ENCODE results near the gene TRIM40. TPM values are rescaled to one million over a fixed set of nuclear protein-coding genes. Genes with fewer than 3 reads are reported as not detected.

TRIM40 gene
- total RNA-seq, 1 donor from 2014 or later, result not detected

GRCh38 chr6:30147096-30147495, 11.2 kb downstream of the TRIM40 start:
- no peak for DNase-seq (ENCODE audit: extremely low read depth, low read depth, low spot score)

DNA sequence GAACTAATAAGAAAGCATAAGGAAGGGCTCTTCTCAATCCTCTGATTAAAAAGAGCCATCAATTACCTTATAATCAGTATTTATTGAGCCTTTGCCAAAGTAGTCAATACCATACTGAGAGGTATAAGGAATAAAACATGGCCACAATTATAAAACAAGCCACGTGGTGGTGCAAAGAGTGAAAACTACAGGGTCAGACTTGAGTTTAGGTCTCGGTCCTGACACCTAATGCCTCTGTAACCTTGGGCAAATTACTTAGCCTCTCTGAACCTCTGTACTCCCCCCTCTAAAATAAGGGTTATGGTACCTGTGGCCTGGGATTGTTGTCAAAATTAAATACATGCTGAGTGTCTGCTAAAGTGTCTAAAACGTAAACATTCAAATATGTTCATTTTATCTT, 13.3 kb downstream of the TRIM40 start:
- no peak for DNase-seq (ENCODE audit: extremely low read depth, low read depth, low spot score)

DNA sequence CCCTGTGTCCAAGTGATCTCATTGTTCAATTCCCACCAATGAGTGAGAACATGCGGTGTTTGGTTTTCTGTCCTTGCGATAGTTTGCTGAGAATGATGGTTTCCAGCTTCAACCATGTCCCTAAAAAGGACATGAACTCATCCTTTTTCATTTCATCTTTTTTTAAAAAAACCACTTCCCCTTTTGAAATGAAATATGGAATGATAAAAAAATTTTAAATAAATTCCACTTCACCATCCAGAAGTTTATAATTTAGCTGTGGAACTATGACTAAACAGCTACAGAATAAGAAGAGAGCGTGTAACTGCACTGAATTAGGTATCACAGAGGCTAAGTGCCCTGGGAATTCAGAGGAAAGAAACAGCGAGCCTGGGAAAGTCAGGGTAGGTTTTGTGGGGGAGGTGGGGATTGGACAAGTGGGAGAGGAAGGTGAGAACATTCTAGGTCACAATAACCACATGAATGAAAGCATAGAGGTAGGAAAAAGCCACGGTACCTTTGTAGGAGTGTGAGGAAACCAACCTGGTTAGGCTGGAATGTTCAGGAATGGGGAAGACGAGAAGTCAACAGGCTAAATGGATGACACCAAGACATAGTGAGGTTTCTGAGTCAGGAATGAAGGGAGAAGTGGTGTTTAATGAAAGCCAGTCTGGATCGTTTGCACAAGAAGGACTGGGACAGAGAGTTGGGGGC, 14.1 kb downstream of the TRIM40 start:
- no peak for DNase-seq (ENCODE audit: extremely low read depth, low read depth, low spot score)

DNA sequence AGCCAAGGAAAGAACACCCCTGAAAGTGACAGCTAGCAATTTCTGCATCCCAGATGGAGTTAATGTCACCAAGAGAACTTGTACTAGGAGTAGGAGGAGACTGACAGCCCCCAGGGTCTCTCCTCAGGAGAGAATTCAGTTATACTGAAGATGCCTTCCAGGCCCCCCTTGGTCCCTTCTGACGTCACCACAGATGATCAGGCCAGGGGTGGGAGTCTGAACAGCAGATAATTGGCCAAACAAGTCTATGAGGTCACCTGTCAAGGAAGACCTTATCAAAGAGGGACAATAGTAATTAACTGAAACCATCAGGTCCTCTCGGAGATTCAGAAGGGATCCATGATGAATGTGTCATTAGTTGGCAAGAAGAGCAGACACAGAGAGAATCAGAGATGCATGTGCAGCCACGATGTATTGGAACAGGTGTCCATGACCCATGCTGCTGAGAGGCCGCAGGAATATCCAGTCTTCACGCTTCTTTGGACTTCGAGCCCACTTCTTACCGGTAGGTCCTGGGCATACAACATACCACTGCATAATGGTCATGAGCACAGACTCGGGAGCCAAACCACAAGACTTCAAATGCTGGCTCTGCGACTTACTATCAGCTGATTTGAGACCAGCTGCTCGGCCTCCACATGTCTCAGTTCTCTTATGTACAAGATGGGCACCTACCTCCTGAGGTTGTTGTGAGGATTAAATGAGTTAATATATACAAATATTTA, 14.9 kb downstream of the TRIM40 start:
- DNase-seq (ENCODE audit: extremely low read depth, low read depth, low spot score), result no peak

GRCh38 chr6:30151580-30151979, 15.6 kb downstream of the TRIM40 start:
- DNase-seq (ENCODE audit: extremely low read depth, low read depth, low spot score), result no peak

- DNase-seq (ENCODE audit: extremely low read depth, low read depth, low spot score), result no peak
Measured at GRCh38 chr6:30152016-30152673, 16.2 kb downstream of the TRIM40 start.

GRCh38 chr6:30152910-30153610, 17.1 kb downstream of the TRIM40 start:
- DNase-seq (ENCODE audit: extremely low read depth, low read depth, low spot score), result no peak

GRCh38 chr6:30154061-30154460, 18.1 kb downstream of the TRIM40 start:
- no peak for DNase-seq (ENCODE audit: extremely low read depth, low read depth, low spot score)

- no peak for DNase-seq (ENCODE audit: extremely low read depth, low read depth, low spot score)
Measured at GRCh38 chr6:30154709-30155519, 19.0 kb downstream of the TRIM40 start.

DNA sequence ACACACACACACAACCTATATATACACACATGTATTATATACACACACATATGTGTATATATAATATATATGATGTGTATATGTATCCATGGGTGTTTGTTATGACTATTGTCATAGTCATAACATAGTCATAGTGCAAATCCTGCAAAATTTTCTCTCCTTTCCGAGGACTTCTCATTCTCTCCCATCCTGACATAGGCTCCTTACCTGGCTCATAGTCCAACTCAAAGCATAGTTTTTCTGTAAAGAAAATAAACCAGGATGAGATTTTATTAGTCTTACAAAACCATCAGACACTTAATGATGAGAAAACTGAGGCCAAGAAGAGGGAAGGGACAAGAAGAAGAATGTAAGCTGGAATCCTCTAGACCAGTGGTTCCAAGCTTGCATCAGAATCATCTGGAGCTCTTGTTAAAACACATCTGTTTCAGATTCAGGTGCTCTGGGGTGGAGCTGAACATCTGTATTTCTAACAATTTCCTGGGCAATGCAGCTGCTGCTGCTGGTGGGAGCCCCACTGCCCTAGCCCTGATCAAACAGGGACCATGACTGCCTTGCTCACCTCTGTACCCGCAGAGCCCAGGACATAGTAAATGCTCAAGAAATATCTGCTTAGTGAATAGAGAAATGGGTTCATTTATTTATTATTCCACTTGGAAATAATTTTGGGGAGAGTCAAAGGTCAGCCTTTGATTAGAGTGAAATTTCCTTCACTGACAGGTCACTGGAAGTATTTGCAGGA, 19.8 kb downstream of the TRIM40 start:
- no peak for DNase-seq (ENCODE audit: extremely low read depth, low read depth, low spot score)

GRCh38 chr6:30156262-30156599, 20.3 kb downstream of the TRIM40 start:
- DNase-seq (ENCODE audit: extremely low read depth, low read depth, low spot score), result no peak

DNA sequence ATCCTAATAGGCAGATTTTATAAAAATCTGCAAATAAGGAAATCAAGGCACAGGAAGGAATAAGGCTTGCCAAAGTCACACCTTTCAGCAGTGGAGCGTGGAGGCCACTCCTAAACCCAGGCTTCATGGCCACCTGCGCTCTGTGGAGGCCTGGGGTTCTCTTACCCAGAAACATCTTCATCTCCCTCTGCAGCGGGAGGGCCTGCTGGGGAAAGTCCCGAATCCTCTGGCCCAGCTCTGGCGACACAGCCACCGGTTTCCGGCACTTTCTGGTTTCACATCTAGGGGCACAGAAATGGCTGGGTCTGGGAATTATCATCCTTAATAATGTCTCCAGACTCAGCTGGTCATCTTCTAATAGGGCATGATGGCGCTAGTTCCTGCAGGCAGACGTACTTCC, 20.8 kb downstream of the TRIM40 start:
- no peak for DNase-seq (ENCODE audit: extremely low read depth, low read depth, low spot score)

GRCh38 chr6:30157581-30157980, 21.6 kb downstream of the TRIM40 start:
- DNase-seq (ENCODE audit: extremely low read depth, low read depth, low spot score), result no peak

DNA sequence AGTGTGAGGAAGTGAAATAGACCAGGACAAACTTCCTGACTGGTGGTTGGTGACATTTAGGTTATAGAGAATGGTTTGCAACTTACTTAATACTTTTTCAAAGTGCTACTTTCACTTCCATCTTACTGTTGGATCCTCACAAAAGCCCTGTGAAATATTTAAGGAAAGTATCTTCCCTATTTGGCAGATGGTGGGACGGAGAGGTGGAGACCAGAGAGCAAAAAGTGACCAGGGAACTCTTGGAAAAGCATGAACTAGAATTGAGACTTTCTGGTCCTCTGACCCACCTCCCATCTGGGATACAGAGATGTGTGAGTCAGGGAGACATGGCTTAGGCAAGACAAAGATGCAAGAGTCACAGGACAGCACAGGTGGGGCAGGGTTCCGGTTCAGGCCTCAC, 22.1 kb downstream of the TRIM40 start:
- DNase-seq (ENCODE audit: extremely low read depth, low read depth, low spot score), result no peak

- no peak for DNase-seq (ENCODE audit: extremely low read depth, low read depth, low spot score)
Measured at GRCh38 chr6:30158475-30159040, 22.6 kb downstream of the TRIM40 start.

DNA sequence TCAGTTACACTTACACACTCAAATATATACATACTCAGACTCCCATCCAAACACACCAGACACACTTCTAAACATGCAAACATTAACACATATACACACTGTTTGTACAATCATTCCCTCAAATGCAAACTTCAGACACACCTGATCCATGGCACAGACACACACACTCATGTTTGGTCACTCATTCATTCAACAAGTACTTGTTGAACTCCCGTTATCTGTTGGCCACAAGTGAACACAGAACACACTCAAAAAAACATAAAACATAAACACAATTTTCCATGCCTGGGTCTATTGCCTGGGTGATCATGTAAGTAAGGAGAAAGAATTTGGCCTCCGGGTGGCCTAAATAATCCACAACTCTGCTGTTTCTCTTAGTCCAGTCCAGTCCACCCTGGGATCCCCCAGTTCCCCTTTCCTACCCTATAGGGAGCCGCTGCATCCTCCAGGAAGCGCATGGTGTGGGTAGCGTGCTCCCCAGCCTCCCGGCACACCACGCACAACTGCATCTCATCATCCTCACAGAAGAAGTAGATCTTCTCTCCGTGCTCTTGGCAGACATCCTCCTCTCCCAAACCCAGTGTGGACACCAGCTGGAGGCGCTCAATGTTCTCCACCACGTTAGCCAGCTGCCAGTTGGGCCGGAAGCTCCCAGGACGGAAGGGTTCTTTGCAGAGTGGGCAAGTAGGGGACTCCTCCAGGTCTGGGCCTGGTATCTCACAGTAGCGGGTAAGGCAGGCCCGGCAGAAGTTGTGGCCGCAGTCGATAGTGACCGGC, 24.3 kb downstream of the TRIM40 start:
- no peak for DNase-seq (ENCODE audit: extremely low read depth, low read depth, low spot score)

GRCh38 chr6:30160785-30161531, 25.0 kb downstream of the TRIM40 start, which contains the start of gene TRIM10:
Gene TRIM10, minus strand, starts transcription at chr6:30161211. Its CDS starts 353 bp downstream, at chr6:30160858.
- no peak for DNase-seq (ENCODE audit: extremely low read depth, low read depth, low spot score)

All from glomerular endothelial cell (primary cell).